Stimulated activated CD4-positive, alpha-beta T cell treated with anti-CD3 and anti-CD28 coated beads, TNF-alpha, amount 100 ng/mL, for 4 hours (primary cell): ENCODE results near the gene ADAM17.
"Not testable (repeated sequence)": the region's sequence is repeated elsewhere in the genome, so short reads cannot be mapped to it uniquely, and the experiment has no call there.

ENCODE experiments used
- DNase-seq, 3 experiments: peaks; one replicate each; pipeline ENCODE4 v3.0.0-alpha.2; 2020; ENCODE audit warnings: low read depth in 3 of 3

ADAM17 gene

GRCh38 chr2:9555297-9556120 is at the start of gene ADAM17:
ADAM17 (minus strand) TSS chr2:9555830; CDS start chr2:9555605, 225 bp downstream.
- peak; percentile 66 to 77 (median 67) for DNase-seq

- no peak for DNase-seq
These were observed 46.8 kb upstream of the ADAM17 start for GRCh38 chr2:9602412-9602811.

GRCh38 chr2:9601397-9601796 is 45.8 kb upstream of the ADAM17 start:
- no peak for DNase-seq

GRCh38 chr2:9599430-9599829 is 43.8 kb upstream of the ADAM17 start:
- no peak for DNase-seq

- no peak for DNase-seq
These were observed 41.1 kb upstream of the ADAM17 start for GRCh38 chr2:9596621-9597311.

GRCh38 chr2:9595746-9596145 is 40.1 kb upstream of the ADAM17 start:
- no peak for DNase-seq

- not testable (repeated sequence) for DNase-seq
These were observed 39.6 kb upstream of the ADAM17 start for GRCh38 chr2:9595256-9595655.

GRCh38 chr2:9594366-9595054 is 38.9 kb upstream of the ADAM17 start:
- DNase-seq = no peak

- no peak for DNase-seq
These were observed 38.3 kb upstream of the ADAM17 start for GRCh38 chr2:9593925-9594324.

- DNase-seq = no peak
These were observed 37.1 kb upstream of the ADAM17 start for GRCh38 chr2:9592699-9593098.

GRCh38 chr2:9590641-9591040 is 35.0 kb upstream of the ADAM17 start:
- no peak for DNase-seq

- no peak for DNase-seq
These were observed 30.8 kb upstream of the ADAM17 start for GRCh38 chr2:9586465-9586864.

GRCh38 chr2:9585486-9585885 is 29.9 kb upstream of the ADAM17 start:
- DNase-seq = no peak

GRCh38 chr2:9584902-9585301 is 29.3 kb upstream of the ADAM17 start:
- DNase-seq = not testable (repeated sequence)

- no peak for DNase-seq
These were observed 27.0 kb upstream of the ADAM17 start for GRCh38 chr2:9582624-9583023.

GRCh38 chr2:9578467-9579235 is 23.0 kb upstream of the ADAM17 start:
- DNase-seq = no peak

GRCh38 chr2:9574331-9574730 is 18.7 kb upstream of the ADAM17 start:
- DNase-seq = no peak

GRCh38 chr2:9573840-9574239 is 18.2 kb upstream of the ADAM17 start:
- DNase-seq = no peak

GRCh38 chr2:9573013-9573720 is 17.5 kb upstream of the ADAM17 start:
- DNase-seq = no peak

GRCh38 chr2:9570182-9571060 is 14.8 kb upstream of the ADAM17 start:
- no peak for DNase-seq
